ENCODE measurements around the gene TRIM32. TPM values are rescaled to one million over a fixed set of nuclear protein-coding genes. Genes with fewer than 3 reads are reported as not detected.

TRIM32 gene
- 15.3 and 16.5 TPM in 2 replicates for total RNA-seq (2014; rRNA removed; shearing (Covaris generic))

GRCh38 chr9:116687074-116687753 is at the start of gene TRIM32:
TSS of gene TRIM32 (plus strand) at chr9:116687305. CDS start at chr9:116697743, 10,438 bp downstream.
- peak; percentile 84 for DNase-seq (ENCODE audit: low read depth)

GRCh38 chr9:116639251-116639741 is 47.8 kb upstream of the TRIM32 start:
- no peak for DNase-seq (ENCODE audit: low read depth)

- no peak for DNase-seq (ENCODE audit: low read depth)
Observed at GRCh38 chr9:116641292-116642059, 45.6 kb upstream of the TRIM32 start.

GRCh38 chr9:116643691-116644090 is 43.4 kb upstream of the TRIM32 start:
- no peak for DNase-seq (ENCODE audit: low read depth)

GRCh38 chr9:116644091-116644688 is 42.9 kb upstream of the TRIM32 start:
- DNase-seq (ENCODE audit: low read depth) = peak; percentile 24

GRCh38 chr9:116646661-116647514 is 40.2 kb upstream of the TRIM32 start:
- DNase-seq (ENCODE audit: low read depth) = peak; percentile 45

- no peak for DNase-seq (ENCODE audit: low read depth)
Observed at GRCh38 chr9:116647515-116647809, 39.6 kb upstream of the TRIM32 start.

GRCh38 chr9:116653348-116654058 is 33.6 kb upstream of the TRIM32 start:
- peak; percentile 54 for DNase-seq (ENCODE audit: low read depth)

- no peak for DNase-seq (ENCODE audit: low read depth)
Observed at GRCh38 chr9:116654059-116654355, 33.1 kb upstream of the TRIM32 start.

- no peak for DNase-seq (ENCODE audit: low read depth)
Observed at GRCh38 chr9:116656501-116656971, 30.6 kb upstream of the TRIM32 start.

- DNase-seq (ENCODE audit: low read depth) = no peak
Observed at GRCh38 chr9:116656977-116657376, 30.1 kb upstream of the TRIM32 start.

GRCh38 chr9:116658265-116658664 is 28.8 kb upstream of the TRIM32 start:
- no peak for DNase-seq (ENCODE audit: low read depth)

GRCh38 chr9:116661037-116661954 is 25.8 kb upstream of the TRIM32 start:
- peak; percentile 66 for DNase-seq (ENCODE audit: low read depth)

- DNase-seq (ENCODE audit: low read depth) = no peak
Observed at GRCh38 chr9:116662646-116663310, 24.3 kb upstream of the TRIM32 start.

GRCh38 chr9:116663581-116663980 is 23.5 kb upstream of the TRIM32 start:
- no peak for DNase-seq (ENCODE audit: low read depth)

GRCh38 chr9:116668970-116669695 is 18.0 kb upstream of the TRIM32 start:
- DNase-seq (ENCODE audit: low read depth) = peak; percentile 15

- no peak for DNase-seq (ENCODE audit: low read depth)
Observed at GRCh38 chr9:116671605-116672004, 15.5 kb upstream of the TRIM32 start.

- DNase-seq (ENCODE audit: low read depth) = no peak
Observed at GRCh38 chr9:116673375-116673774, 13.7 kb upstream of the TRIM32 start.
